Measurements from ENCODE around the gene PKP2. TPM values are rescaled to one million over a fixed set of nuclear protein-coding genes. Genes with fewer than 3 reads are reported as not detected.

PKP2 gene
- total RNA-seq, 1 donor from 2014 or later, result 16.2 TPM

GRCh38 chr12:32922546-32923297 lies 26.1 kb upstream of the PKP2 start:
- Histone ChIP-seq H3K27me3 (no peaks in the 10 kb centered on the region), H3K4me1 (no peaks in the 10 kb centered on the region), H3K9me3 (no peaks in the 10 kb centered on the region), H3K27ac (no peak overlapping the region), H3K4me3 (no peak overlapping the region), H3K36me3 (no peaks in the 10 kb centered on the region)
- TF ChIP-seq CTCF (IDR thresholded peaks at IDR 0.05), result no peak
- TF ChIP-seq POLR2A (IDR thresholded peaks at IDR 0.05), result no peak
- no peak for TF ChIP-seq POLR2AphosphoS5 (IDR thresholded peaks at IDR 0.05; ENCODE audit: insufficient read depth in 1 of 2, low read depth in 1 of 2)
- intact Hi-C loops (cut with DNase I), result no loop called here
- no peak for DNase-seq (ENCODE audit: extremely low spot score in 2 of 2)

DNA sequence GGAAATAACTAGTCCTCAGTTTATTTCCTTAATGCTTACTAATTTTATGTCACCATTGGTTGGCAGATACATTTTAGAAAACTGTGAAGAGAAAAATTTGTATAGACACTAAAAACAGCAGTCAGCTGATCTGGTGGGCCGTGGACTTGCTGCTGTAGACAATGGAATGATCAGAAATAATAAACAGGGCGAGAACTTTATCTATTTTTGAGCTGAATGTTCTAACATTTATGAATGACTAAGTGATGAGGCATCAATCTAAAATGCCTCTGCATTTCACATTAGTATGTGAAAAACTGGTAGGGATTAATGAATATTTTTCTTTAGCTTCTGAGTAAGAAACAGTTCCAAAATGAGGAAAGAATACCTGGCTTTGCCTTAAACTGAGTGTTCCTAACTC lies 24.8 kb upstream of the PKP2 start:
- Histone ChIP-seq H3K4me3 (no peak overlapping the region), H3K9me3 (no peaks in the 10 kb centered on the region), H3K27me3 (no peaks in the 10 kb centered on the region), H3K4me1 (no peaks in the 10 kb centered on the region), H3K36me3 (no peaks in the 10 kb centered on the region), H3K27ac (no peak overlapping the region)
- no peak for DNase-seq (ENCODE audit: extremely low spot score in 2 of 2)
- intact Hi-C loops (cut with DNase I), result no loop called here
- no peak for TF ChIP-seq CTCF (IDR thresholded peaks at IDR 0.05)
- TF ChIP-seq POLR2A (IDR thresholded peaks at IDR 0.05), result no peak
- TF ChIP-seq POLR2AphosphoS5 (IDR thresholded peaks at IDR 0.05; ENCODE audit: insufficient read depth in 1 of 2, low read depth in 1 of 2), result no peak

- TF ChIP-seq CTCF (IDR thresholded peaks at IDR 0.05) (no peak), POLR2A (IDR thresholded peaks at IDR 0.05) (no peak), POLR2AphosphoS5 (IDR thresholded peaks at IDR 0.05; ENCODE audit: insufficient read depth in 1 of 2, low read depth in 1 of 2) (no peak)
- no peaks in the 10 kb centered on the region for H3K27me3 ChIP-seq
- intact Hi-C loops (cut with DNase I), result no loop called here
- no peak overlapping the region for H3K27ac ChIP-seq
- H3K4me3 ChIP-seq, result no peak overlapping the region
- DNase-seq (ENCODE audit: extremely low spot score in 2 of 2), result no peak
- H3K4me1 ChIP-seq, result no peaks in the 10 kb centered on the region
- H3K36me3 ChIP-seq, result no peaks in the 10 kb centered on the region
- no peaks in the 10 kb centered on the region for H3K9me3 ChIP-seq
These were observed 24.0 kb upstream of the PKP2 start for GRCh38 chr12:32920506-32921085.

DNA sequence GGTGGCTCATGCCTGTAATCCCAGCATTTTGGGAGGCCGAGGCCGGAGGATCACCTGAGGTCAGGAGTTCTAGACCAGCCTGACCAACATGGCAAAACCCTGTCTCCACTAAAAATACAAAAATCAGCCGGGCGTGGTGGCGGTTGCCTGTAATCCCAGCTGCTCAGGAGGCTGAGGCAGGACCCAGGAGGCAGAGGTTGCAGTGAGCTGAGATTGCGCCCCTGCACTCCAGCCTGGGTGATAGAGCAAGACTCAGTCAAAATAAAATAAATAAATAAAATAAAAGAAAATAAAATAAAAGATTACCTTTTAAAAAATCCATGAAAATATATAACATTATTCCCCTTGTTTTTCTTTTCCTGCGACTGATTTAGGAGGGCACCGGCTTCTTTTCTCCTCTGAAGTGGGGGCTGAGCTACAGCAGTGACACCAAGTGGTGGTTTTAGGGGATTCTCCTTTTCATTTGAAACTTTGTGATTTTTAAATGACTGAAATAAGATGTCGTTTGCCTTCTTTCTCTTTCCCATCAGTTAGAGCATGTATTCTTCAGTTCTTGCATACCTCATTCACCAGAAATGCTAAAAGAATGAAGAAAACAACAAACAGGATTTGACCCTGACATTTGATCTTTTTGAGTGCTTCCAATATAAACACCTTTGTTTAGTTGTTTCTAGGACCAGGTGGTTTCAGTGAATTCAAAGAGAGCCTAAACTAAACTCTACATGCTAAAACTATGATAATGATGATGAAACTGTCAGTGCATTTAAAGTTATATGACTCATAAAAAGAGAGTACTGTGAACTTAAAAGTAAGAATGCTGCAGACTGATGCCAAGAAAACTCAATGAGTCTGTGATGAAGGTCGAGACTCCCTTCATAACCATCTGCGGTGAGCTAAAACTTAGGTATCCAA lies 22.6 kb upstream of the PKP2 start:
- no peak for DNase-seq (ENCODE audit: extremely low spot score in 2 of 2)
- TF ChIP-seq POLR2A (IDR thresholded peaks at IDR 0.05), result no peak
- TF ChIP-seq POLR2AphosphoS5 (IDR thresholded peaks at IDR 0.05; ENCODE audit: insufficient read depth in 1 of 2, low read depth in 1 of 2), result no peak
- TF ChIP-seq CTCF (IDR thresholded peaks at IDR 0.05), result no peak
- Histone ChIP-seq H3K4me1 (no peaks in the 10 kb centered on the region), H3K27ac (no peak overlapping the region), H3K36me3 (no peaks in the 10 kb centered on the region), H3K4me3 (no peak overlapping the region), H3K9me3 (no peaks in the 10 kb centered on the region), H3K27me3 (no peaks in the 10 kb centered on the region)
- intact Hi-C loops (cut with DNase I), result no loop called here

All from vagina (tissue), 2 donors.